Trophoblast cell (in vitro differentiated cells and primary cell): Measurements from ENCODE around the gene ANKRD18A.
"Not testable (repeated sequence)": the region's sequence is repeated elsewhere in the genome, so short reads cannot be mapped to it uniquely, and the experiment has no call there.

Experiments
- DNase-seq, 2 donors: peaks; one replicate each; pipeline ENCODE4 v3.0.0-alpha.2; 2016
- H2AFZ ChIP-seq: 2 replicates; pipeline ENCODE4 v1.6.1; 2013; ENCODE audit warnings: low read length, moderate library complexity, mild to moderate bottlenecking; ENCODE audit not compliant: insufficient read depth, poor library complexity
- H2AK5ac ChIP-seq: 2 replicates; pipeline ENCODE4 v1.6.1; 2013; ENCODE audit warnings: mild to moderate bottlenecking, low read length
- H2BK120ac ChIP-seq: 2 replicates; pipeline ENCODE4 v1.6.1; 2013; ENCODE audit warnings: low read length, mild to moderate bottlenecking, moderate library complexity; ENCODE audit not compliant: insufficient read depth, poor library complexity
- H2BK12ac ChIP-seq: 2 replicates; pipeline ENCODE4 v1.6.1; 2013; ENCODE audit warnings: mild to moderate bottlenecking, low read length, moderate library complexity
- H2BK5ac ChIP-seq: 2 replicates; pipeline ENCODE4 v1.6.1; 2013; ENCODE audit warnings: low read length, low read depth, moderate library complexity, mild to moderate bottlenecking; ENCODE audit not compliant: poor library complexity
- H3K14ac ChIP-seq: 2 replicates; pipeline ENCODE4 v1.6.1; 2013; ENCODE audit warnings: mild to moderate bottlenecking, low read length
- H3K18ac ChIP-seq: 2 replicates; pipeline ENCODE4 v1.6.1; 2013; ENCODE audit warnings: mild to moderate bottlenecking, low read length
- H3K23ac ChIP-seq: 2 replicates; pipeline ENCODE4 v1.6.1; 2013; ENCODE audit warnings: low read length
- H3K27ac ChIP-seq: 2 replicates; pipeline ENCODE4 v1.5.1; 2013; ENCODE audit warnings: low read depth, mild to moderate bottlenecking, inconsistent platforms, low read length, moderate library complexity
- H3K27me3 ChIP-seq: 2 replicates; pipeline ENCODE4 v1.6.1; 2013; ENCODE audit warnings: inconsistent platforms, mild to moderate bottlenecking, low read length, moderate library complexity; ENCODE audit not compliant: insufficient read depth
- H3K36me3 ChIP-seq, 2 experiments: 1 replicate in 1 of 2; 2 replicates in 1 of 2; pipeline ENCODE4 v1.6.1; 2013; ENCODE audit warnings: low read length in 2 of 2, mild to moderate bottlenecking in 2 of 2, moderate library complexity in 1 of 2; ENCODE audit not compliant: insufficient read depth in 2 of 2, control insufficient read depth in 1 of 2
- H3K4ac ChIP-seq: 2 replicates; pipeline ENCODE4 v1.6.1; 2013; ENCODE audit warnings: low read depth, mild to moderate bottlenecking, low read length, moderate library complexity
- H3K4me1 ChIP-seq, 2 experiments: 1 replicate in 1 of 2; 2 replicates in 1 of 2; pipeline ENCODE4 v1.6.1; 2013; ENCODE audit warnings: low read length in 2 of 2, mild to moderate bottlenecking in 2 of 2, moderate library complexity in 1 of 2; ENCODE audit not compliant: insufficient read depth in 2 of 2, control insufficient read depth in 1 of 2
- H3K4me2 ChIP-seq: 2 replicates; pipeline ENCODE4 v1.6.1; 2013; ENCODE audit warnings: inconsistent platforms, mild to moderate bottlenecking, low read length, moderate library complexity
- H3K4me3 ChIP-seq: 2 replicates; pipeline ENCODE4 v1.5.1; 2013; ENCODE audit warnings: mild to moderate bottlenecking, low read depth, low read length, inconsistent platforms
- H3K79me1 ChIP-seq: one replicate; pipeline ENCODE4 v1.6.1; 2013; ENCODE audit warnings: low read length
- H3K79me2 ChIP-seq: 2 replicates; pipeline ENCODE4 v1.6.1; 2013; ENCODE audit warnings: low read length, mild to moderate bottlenecking; ENCODE audit not compliant: control insufficient read depth, insufficient read depth, poor library complexity
- H3K9ac ChIP-seq: 2 replicates; pipeline ENCODE4 v1.6.1; 2013; ENCODE audit warnings: mild to moderate bottlenecking, low read length
- H3K9me3 ChIP-seq: 2 replicates; pipeline ENCODE4 v1.6.1; 2013; ENCODE audit warnings: low read depth, mild to moderate bottlenecking, control low read depth, inconsistent platforms, low read length; ENCODE audit not compliant: insufficient read depth
- H4K12ac ChIP-seq: 2 replicates; pipeline ENCODE4 v1.6.1; 2013; ENCODE audit warnings: low read depth, mild to moderate bottlenecking, low read length, moderate library complexity
- H4K8ac ChIP-seq: 2 replicates; pipeline ENCODE4 v1.6.1; 2013; ENCODE audit warnings: low read depth, mild to moderate bottlenecking, low read length, moderate library complexity
- H4K91ac ChIP-seq: one replicate; pipeline ENCODE4 v1.6.1; 2013; ENCODE audit warnings: low read depth, mild to moderate bottlenecking, low read length, moderate library complexity
- WGBS: extraction: QIAGEN DNeasy Blood & Tissue Kit; methylation state at CpG from one replicate; pipeline ENCODE4 v1.1.7; 2013; ENCODE audit warnings: missing lambda C conversion rate; ENCODE audit not compliant: insufficient read length, insufficient coverage; ENCODE audit errors: extremely low coverage; 5-methylcytosine and 5-hydroxymethylcytosine counted together

The ANKRD18A gene

DNA sequence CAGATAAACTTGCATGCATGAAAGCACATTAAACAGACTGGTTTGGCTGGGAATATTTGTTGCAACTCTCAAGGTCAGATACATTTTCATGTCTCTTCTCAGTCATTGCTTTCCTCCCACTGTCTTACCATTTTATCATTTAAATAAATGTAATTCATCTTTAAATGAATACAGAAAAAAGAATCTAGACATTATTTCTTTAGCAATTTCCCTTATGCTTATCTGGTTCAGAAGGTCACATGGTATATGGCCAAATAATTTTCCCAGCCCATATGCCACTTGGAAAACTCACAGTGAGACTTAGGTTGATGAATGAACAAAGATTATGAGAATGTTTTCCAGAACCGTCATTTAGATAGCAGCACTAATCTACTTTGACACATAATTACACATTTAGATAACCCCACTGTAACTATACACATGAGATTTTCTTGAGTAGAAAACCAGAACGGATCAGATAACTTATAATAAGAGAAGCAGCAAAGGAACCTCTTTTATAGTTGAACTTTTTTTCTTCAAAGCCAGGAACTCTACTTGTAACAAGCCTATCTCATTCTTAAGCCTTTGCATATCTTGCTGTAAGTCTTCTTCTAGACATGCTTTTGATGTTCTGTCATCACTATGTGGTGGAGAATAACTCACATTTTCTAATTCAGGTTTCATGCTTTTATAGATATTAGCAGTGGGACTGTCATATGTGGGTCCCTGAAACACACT is 22.2 kb downstream of the ANKRD18A start:
- H3K4me1 ChIP-seq, H3K4me3 ChIP-seq, H2AFZ ChIP-seq, H3K79me2 ChIP-seq, H2BK120ac ChIP-seq, H3K79me1 ChIP-seq, H3K36me3 ChIP-seq, H4K91ac ChIP-seq, H2AK5ac ChIP-seq, H3K4ac ChIP-seq, H3K9ac ChIP-seq, H2BK5ac ChIP-seq, H4K12ac ChIP-seq, H3K4me2 ChIP-seq, H3K14ac ChIP-seq, H3K9me3 ChIP-seq, H3K23ac ChIP-seq, H3K18ac ChIP-seq, H3K27me3 ChIP-seq, H3K27ac ChIP-seq, H4K8ac ChIP-seq, H2BK12ac ChIP-seq: not testable (repeated sequence)
- WGBS: no CpG with 5 or more reads among the region's 2 CpGs
- peak in 1 of 2 donors; percentile 75 for DNase-seq

GRCh38 chr9:38595117-38595516 is 25.3 kb downstream of the ANKRD18A start:
- not testable (repeated sequence) for H3K4me3 ChIP-seq, H3K27ac ChIP-seq, H3K36me3 ChIP-seq, DNase-seq, H2AFZ ChIP-seq, H4K91ac ChIP-seq, H2AK5ac ChIP-seq, H3K27me3 ChIP-seq, H2BK120ac ChIP-seq, H3K14ac ChIP-seq, H4K8ac ChIP-seq, H3K79me2 ChIP-seq, H3K4me2 ChIP-seq, H4K12ac ChIP-seq, H3K79me1 ChIP-seq, H3K4ac ChIP-seq, H2BK12ac ChIP-seq, H3K9me3 ChIP-seq, H3K9ac ChIP-seq, H3K23ac ChIP-seq, H3K18ac ChIP-seq, H2BK5ac ChIP-seq, H3K4me1 ChIP-seq
- no CpG with 5 or more reads among the region's 3 CpGs for WGBS

GRCh38 chr9:38591346-38592063 is 28.9 kb downstream of the ANKRD18A start:
- not testable (repeated sequence) for H3K27me3 ChIP-seq

GRCh38 chr9:38583765-38584164 is 36.6 kb downstream of the ANKRD18A start:
- not testable (repeated sequence) for H4K12ac ChIP-seq, H3K36me3 ChIP-seq, H3K79me1 ChIP-seq, H3K18ac ChIP-seq, H3K79me2 ChIP-seq, H3K4me2 ChIP-seq, H2AK5ac ChIP-seq, H3K9me3 ChIP-seq, H4K91ac ChIP-seq, H3K4me3 ChIP-seq, H3K4me1 ChIP-seq, H2BK120ac ChIP-seq, H3K9ac ChIP-seq, H2BK12ac ChIP-seq, H2BK5ac ChIP-seq, H2AFZ ChIP-seq, H3K14ac ChIP-seq, DNase-seq, H3K4ac ChIP-seq, H3K27ac ChIP-seq, H3K27me3 ChIP-seq, H4K8ac ChIP-seq, H3K23ac ChIP-seq
- no CpG with 5 or more reads among the region's 3 CpGs for WGBS

More at GRCh38 chr9:38591346-38592063, 28.9 kb downstream of the ANKRD18A start:
- not testable (repeated sequence) for H3K4me2 ChIP-seq, H3K4me3 ChIP-seq, H3K9ac ChIP-seq, H2AK5ac ChIP-seq, H3K27ac ChIP-seq, DNase-seq, H3K23ac ChIP-seq, H2AFZ ChIP-seq, H3K4me1 ChIP-seq, H3K18ac ChIP-seq, H4K8ac ChIP-seq, H3K79me1 ChIP-seq, H4K12ac ChIP-seq, H3K14ac ChIP-seq, H2BK5ac ChIP-seq, H3K4ac ChIP-seq, H2BK120ac ChIP-seq, H3K79me2 ChIP-seq, H3K36me3 ChIP-seq, H4K91ac ChIP-seq, H2BK12ac ChIP-seq, H3K9me3 ChIP-seq
- no CpG with 5 or more reads among the region's 9 CpGs for WGBS
